Measurements from ENCODE around the gene MYBPC2.

MYBPC2 gene

DNA sequence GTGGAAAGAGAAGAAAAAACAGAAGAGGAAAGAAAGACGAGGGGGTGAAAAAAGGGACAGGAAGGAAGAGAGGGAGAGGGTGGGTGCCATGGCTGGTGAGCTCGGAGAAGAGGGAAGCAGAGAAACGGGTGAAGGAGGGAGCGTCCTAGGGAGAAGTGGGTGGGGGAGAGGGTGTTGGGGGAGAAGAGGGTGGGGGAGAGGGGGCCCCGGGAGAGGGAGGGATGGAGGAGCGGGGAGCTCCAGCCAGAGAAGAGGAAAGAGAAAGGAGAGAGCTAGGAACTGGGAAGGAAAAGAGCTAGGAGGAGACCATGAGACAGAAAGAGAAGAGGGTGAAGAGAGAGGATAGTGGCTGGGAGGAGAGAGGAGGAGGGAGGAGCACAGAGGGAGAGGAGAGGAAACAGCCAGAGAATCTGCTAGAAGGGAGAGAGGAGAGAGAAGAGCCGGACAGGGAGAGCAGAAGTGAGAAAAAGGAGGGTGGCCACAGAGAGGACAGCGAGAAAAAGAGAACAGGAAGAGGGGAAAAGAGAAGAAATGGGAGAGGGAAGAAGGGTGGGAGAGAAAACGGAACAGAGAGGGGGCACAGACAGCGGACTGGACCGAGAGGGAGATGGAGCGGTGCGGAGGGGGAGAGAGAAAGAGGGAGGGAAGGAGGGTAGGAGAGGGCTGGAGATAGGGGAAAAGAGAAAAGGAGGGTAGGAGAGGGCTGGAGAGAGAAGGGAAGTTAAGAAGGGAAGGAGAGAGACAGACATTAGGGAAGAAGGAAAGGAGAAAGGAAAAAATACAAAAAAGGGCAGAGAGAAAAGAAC lies 55.9 kb downstream of the MYBPC2 start:
- DNase-seq: no peak
- in situ Hi-C loops (cut with HindIII; ENCODE audit: low pct_ligation_motif_present, low pct_unique_long_range_greater_than_20kb, low sequenced_read_pairs): no loop called here

DNA sequence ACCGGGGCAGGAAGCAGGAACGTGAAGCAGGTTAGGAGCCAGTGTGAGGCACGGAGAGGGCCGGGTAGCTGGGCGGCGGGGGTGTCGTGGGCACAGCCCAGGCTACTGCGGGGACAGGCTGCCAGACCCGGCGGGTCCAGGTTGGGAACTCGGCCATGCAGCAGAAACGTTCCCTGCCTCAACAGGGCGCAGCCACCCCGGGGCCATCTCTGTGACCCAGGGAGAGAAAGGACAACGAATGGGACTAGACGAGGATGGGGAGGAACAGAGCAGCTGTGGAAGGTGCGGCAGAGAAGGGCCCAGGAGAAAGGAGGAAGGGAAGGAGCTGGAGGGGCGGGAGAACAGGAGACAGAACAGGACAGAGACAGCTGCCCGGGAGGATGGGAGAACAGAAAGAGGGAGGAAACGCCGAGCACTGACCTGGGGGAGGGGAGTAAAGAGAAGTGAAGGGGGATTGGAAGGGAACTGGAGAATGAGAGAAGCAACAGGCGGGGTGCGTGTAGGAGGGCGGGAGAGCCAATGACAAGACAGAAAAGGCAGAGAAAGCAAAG lies 56.8 kb downstream of the MYBPC2 start:
- in situ Hi-C loops (cut with HindIII; ENCODE audit: low pct_ligation_motif_present, low pct_unique_long_range_greater_than_20kb, low sequenced_read_pairs): no loop called here

DNA sequence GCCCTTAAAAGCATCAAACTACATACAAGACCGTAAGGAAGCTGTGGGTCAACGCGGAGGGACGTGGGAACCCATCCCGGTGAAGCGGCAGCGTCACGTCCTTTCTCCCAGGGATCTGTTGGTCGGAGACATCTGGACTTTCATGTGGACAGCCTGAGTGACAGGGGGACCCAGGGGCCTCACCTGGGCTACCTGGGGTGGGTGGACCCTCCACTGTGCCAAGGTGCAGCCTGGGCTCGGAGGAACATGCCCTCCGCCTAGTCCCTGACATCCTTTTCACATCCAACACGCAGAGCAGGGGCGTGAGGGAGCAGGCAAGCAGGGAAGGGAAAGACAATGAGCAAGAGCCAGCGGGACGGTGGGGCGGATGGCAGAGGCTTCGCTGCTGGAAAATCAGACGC lies 57.7 kb downstream of the MYBPC2 start:
- in situ Hi-C loops (cut with HindIII; ENCODE audit: low pct_ligation_motif_present, low pct_unique_long_range_greater_than_20kb, low sequenced_read_pairs): no loop called here
- no peak for DNase-seq

More for the DNA sequence above, 56.8 kb downstream of the MYBPC2 start:
- no peak for DNase-seq

DNA sequence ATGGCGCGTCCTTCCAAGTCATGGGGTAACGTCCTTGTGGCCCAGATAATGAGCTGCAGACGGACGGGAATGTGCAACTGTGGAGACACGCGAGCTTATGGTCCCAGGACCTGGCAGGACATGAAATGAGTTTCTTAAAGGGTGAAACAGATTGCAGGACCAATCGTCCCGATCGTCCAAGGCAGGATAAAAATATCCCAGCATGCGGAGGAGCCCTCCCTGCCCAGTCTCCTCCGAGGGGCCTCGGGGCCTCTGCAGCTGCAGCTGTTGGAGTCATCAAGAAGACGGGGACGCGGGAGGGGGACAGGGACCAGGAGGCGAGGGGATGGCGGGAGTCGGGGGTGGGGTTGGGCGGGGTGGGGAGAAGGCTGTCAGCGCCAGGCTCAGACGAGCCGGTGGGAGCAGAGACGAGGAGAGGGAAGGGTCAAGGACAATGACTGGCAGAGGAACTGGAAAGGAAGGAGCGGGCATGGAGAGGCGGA lies 58.3 kb downstream of the MYBPC2 start:
- DNase-seq: no peak
- in situ Hi-C loops (cut with HindIII; ENCODE audit: low pct_ligation_motif_present, low pct_unique_long_range_greater_than_20kb, low sequenced_read_pairs): no loop called here

GRCh38 chr19:50492303-50493052 lies 59.8 kb downstream of the MYBPC2 start:
- in situ Hi-C loops (cut with HindIII; ENCODE audit: low pct_ligation_motif_present, low pct_unique_long_range_greater_than_20kb, low sequenced_read_pairs): no loop called here
- DNase-seq: no peak

DNA sequence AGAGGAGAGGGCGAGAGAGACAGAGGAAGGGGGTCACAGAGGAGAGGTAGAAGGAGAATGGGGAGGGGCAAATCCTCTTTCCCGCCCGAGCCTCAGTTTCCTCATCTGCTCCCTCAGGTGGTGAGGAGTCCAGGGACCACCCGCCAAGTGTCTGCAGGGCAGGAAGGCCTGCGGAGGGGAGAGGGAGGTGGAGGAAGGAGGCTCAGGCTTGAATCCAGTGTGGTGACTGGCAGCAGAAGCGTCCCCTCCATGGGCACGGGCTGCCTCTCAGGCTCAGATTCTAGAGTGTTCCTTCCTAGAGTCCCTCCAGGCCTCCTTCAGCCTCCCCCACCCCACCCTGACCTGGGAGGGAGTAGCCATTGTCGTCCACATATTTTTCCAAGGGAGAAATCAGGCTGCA lies 60.5 kb downstream of the MYBPC2 start:
- no peak for DNase-seq
- in situ Hi-C loops (cut with HindIII; ENCODE audit: low pct_ligation_motif_present, low pct_unique_long_range_greater_than_20kb, low sequenced_read_pairs): no loop called here

- no peak for DNase-seq
- in situ Hi-C loops (cut with HindIII; ENCODE audit: low pct_ligation_motif_present, low pct_unique_long_range_greater_than_20kb, low sequenced_read_pairs): no loop called here
Measured at GRCh38 chr19:50494186-50495019, 61.7 kb downstream of the MYBPC2 start.

- in situ Hi-C loops (cut with HindIII; ENCODE audit: low pct_ligation_motif_present, low pct_unique_long_range_greater_than_20kb, low sequenced_read_pairs): no loop called here
- DNase-seq: no peak
Measured at GRCh38 chr19:50495020-50495531, 62.4 kb downstream of the MYBPC2 start.

DNA sequence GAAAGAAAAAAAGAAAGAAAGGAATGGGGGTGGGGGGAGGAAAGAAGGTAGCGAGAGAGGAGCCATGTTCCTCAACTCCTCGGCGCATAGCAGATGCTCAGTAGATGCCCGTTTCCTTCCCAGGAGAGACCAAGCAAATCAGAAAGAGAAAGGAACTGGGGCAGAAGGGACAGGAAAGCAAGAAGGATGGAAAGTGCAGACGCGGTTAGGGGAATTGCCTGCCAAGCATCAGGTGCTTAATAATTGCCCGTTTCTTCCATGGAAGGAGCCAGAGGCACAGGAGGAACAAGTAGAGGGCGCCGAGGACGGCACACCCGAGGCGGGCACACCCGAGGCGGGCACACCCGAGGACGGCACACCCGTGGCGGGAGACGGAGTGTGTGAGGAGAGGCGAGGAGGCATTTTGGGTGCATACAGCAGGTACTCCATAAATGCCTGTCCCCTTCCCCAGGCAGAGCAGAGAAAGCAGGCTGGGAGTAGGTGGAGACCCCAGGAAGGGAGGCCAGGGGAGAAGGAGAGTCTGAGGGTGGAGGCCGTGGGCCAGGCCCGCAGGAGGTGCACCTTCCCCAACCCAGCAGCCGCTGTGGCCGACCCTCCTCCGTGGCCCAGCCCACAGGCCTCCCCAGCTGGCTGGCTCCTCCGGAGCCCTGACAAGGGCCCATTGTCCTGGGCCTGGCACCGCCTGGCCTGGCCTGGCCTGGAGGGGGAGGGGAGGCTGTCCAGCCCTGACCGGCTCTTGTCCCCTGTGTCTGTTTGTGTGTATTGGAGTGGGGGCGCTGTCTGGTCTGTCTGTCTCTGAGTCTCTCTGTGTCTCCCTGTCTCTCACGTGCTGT lies 63.7 kb downstream of the MYBPC2 start:
- no peak for DNase-seq
- in situ Hi-C loops (cut with HindIII; ENCODE audit: low pct_ligation_motif_present, low pct_unique_long_range_greater_than_20kb, low sequenced_read_pairs): no loop called here

DNA sequence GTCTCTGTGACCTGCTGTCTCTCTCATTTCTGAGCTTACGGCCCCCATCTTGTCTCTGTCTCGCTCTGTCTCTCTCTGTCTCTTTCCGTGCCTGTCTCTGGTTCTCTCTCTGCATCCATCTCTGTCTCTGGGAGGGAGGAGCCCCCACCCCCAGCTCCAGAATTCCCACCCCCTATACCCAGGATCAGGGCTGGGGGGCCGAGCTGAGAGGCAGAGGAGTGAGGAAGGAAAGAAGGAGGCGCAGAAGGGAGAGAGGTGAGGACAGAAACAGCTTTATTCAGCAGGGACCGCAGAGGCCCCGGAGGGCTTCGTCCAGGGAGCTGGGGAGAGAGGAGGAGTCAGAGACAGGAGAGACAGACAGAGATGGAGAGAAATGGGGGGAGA lies 64.3 kb downstream of the MYBPC2 start:
- DNase-seq: no peak
- in situ Hi-C loops (cut with HindIII; ENCODE audit: low pct_ligation_motif_present, low pct_unique_long_range_greater_than_20kb, low sequenced_read_pairs): no loop called here

DNA sequence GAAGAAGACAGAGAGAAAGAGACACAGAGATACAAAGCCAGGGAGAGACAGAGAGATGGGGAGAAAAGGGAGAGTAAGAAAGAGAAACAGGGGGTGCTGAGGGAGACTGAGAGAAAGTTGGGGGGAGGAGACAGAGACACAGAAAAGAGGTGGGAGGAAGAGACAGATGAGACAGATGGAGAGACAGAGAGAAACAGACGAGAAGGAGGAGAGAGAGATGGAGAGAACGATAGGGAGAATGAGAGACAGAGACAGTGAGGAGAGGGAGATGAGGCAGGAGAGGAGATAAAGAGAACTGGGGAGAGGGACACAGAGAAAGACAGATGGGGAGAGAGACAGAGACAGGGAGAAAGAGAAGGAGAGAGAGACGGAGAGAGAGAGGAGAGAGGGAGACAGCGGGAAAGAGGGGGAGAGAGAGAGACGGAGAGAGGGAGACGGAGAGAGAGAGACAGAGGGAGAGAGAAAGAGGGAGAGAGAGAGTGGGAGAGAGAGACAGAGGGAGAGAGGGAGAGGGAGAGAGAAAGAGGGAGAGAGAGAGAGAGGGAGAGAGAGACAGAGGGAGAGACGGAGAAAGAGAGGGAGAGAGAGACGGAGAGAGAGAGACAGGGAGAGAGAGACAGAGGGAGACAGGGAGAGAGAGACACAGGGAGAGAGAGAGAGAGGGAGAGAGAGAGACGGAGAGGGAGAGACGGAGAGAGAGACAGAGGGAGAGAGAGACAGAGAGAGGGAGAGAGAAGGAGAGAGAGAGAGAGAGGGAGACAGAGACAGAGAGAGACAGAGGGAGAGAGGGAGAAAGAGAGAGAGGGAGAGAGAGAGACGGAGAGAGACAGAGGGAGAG lies 65.7 kb downstream of the MYBPC2 start:
- no peak for DNase-seq
- in situ Hi-C loops (cut with HindIII; ENCODE audit: low pct_ligation_motif_present, low pct_unique_long_range_greater_than_20kb, low sequenced_read_pairs): no loop called here

- peak; percentile 5 for DNase-seq
- in situ Hi-C loops (cut with HindIII; ENCODE audit: low pct_ligation_motif_present, low pct_unique_long_range_greater_than_20kb, low sequenced_read_pairs): no loop called here
Measured at GRCh38 chr19:50500060-50500752, 67.5 kb downstream of the MYBPC2 start.

DNA sequence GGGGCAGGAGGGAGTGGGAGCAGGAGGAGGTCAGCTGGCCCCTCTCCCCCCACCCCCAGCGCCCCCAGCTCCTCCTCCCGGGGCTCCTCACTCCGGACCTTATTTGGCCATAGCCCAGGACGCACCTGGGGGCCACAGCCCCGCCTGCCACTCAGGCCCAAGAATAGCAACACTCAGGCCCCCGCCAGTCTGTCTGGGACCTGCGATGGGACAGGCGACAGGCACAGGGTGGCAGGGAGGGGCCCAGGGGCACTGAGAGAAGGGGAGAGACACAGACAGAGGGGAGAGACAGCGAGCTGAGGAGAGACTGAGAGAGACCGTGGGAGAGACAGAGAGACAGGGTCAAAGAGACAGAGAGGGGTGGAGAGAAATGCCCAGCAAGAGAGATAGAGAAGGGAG lies 68.1 kb downstream of the MYBPC2 start:
- in situ Hi-C loops (cut with HindIII; ENCODE audit: low pct_ligation_motif_present, low pct_unique_long_range_greater_than_20kb, low sequenced_read_pairs): no loop called here
- no peak for DNase-seq

GRCh38 chr19:50501186-50501567 lies 68.5 kb downstream of the MYBPC2 start:
- no peak for DNase-seq
- in situ Hi-C loops (cut with HindIII; ENCODE audit: low pct_ligation_motif_present, low pct_unique_long_range_greater_than_20kb, low sequenced_read_pairs): no loop called here

DNA sequence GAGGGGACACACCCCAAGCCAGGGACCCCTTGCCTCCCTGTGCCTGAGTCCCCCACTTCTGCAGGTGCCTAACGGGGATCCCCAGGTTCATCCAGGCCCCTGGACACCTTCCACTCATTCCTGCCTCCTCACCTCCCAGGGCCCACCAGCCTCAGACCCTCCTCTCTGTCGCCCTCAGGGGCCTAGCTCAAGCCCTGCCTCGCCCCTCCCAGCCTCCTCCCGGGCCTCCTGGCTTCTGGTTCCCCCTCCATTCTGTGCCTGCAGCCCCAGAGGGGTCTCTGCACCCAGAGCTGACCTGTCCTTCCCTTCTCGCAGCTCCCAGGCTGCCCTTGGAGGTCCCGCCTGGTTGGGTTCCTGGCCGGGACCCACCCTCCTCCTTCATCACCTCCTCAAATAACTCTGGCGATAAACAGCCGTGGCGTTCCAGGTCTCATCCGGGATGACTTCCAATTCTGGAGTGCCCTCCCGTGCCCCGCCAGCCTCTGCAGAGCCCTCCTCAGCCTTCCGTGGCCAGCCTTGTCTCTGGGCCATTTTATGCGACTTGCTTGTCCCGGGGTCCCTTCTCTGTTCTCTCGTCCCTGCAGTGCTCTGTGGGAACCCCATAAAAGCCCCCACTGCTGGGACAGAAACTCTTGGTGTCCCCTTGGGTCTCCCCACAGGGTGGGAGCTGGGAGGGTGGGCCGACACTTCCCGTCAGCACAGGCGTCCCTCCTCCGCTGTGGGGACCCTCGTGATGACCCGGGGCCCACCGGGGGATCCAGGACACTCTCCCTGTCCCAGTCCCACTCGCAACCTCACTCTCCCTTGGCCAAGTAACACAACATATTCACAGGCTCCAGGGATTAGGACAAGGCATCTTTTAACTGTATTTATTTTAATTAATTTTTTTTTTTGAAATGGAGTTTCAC lies 69.1 kb downstream of the MYBPC2 start:
- in situ Hi-C loops (cut with HindIII; ENCODE audit: low pct_ligation_motif_present, low pct_unique_long_range_greater_than_20kb, low sequenced_read_pairs): no loop called here
- no peak for DNase-seq

Measured in ACHN (cell line).